Loucy (cell line): ENCODE measurements around the gene ATP5F1C.

Source experiments
- EZH2phosphoT487 ChIP-seq: fragments of 200-600 bp; IDR thresholded peaks from 2 replicates; pipeline ENCODE4 v1.6.1; 2018; ENCODE audit warnings: antibody characterized with exemption, mild to moderate bottlenecking, moderate library complexity, borderline replicate concordance
- TF ChIP-seq, protein P1 (sequence below): fragments of 200-600 bp; sonication (generic); conservative IDR thresholded peaks from 2 replicates; pipeline ENCODE4 v1.5.1; 2014; ENCODE audit warnings: mild to moderate bottlenecking, antibody characterized with exemption, low read length

DNA sequence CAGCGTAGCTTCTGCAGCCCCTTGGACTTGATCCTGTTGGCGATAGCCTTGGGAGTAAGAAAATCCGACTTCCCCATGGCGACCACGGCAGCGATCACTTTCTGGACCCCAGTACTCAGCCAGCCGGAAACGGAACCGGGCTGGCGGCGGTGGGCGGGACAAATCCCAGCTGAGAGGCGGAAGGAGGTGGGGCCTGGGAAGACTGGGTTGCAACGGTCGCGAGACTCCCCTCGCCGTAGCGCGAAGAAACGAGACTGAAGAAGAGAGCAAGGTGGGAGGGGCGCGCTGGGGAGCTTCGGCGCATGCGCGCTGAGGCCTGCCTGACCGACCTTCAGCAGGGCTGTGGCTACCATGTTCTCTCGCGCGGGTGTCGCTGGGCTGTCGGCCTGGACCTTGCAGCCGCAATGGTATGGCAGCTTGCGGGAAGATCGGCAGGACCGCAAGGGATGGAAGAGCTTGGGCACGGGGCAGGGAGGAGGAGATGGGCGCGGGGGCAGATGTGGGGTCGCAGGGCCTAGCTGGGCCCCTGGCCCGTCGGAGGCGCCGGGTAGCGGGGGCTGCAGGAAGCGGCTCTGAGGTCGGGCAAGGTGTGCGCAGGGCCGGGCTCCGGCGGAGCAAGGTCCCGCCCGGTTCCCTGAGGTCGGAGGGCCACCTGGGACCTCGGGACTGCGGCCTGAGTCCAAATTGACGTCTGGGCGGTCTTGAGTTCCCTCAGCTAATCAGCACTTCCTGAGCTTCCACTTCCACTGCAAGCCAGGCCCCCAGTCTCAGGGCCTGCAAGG, at the start of gene ATP5F1C, which contains the start of gene KIN:
- TF ChIP-seq, protein P1, sequence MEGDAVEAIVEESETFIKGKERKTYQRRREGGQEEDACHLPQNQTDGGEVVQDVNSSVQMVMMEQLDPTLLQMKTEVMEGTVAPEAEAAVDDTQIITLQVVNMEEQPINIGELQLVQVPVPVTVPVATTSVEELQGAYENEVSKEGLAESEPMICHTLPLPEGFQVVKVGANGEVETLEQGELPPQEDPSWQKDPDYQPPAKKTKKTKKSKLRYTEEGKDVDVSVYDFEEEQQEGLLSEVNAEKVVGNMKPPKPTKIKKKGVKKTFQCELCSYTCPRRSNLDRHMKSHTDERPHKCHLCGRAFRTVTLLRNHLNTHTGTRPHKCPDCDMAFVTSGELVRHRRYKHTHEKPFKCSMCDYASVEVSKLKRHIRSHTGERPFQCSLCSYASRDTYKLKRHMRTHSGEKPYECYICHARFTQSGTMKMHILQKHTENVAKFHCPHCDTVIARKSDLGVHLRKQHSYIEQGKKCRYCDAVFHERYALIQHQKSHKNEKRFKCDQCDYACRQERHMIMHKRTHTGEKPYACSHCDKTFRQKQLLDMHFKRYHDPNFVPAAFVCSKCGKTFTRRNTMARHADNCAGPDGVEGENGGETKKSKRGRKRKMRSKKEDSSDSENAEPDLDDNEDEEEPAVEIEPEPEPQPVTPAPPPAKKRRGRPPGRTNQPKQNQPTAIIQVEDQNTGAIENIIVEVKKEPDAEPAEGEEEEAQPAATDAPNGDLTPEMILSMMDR = no peak
- TF ChIP-seq EZH2phosphoT487 = no peak
